Endodermal cell (in vitro differentiated cells): ENCODE measurements around the gene KIF16B. TPM values are rescaled to one million over a fixed set of nuclear protein-coding genes. Genes with fewer than 3 reads are reported as not detected.

Source experiments
- DNase-seq: peaks from one replicate; pipeline ENCODE4 v3.0.0-alpha.2; 2017
- H3K27ac ChIP-seq: 2 replicates; pipeline ENCODE4 v1.5.1; 2013; ENCODE audit warnings: mild to moderate bottlenecking, low read depth, low read length, moderate library complexity
- H3K27me3 ChIP-seq: 2 replicates; pipeline ENCODE4 v1.6.1; 2013; ENCODE audit warnings: mild to moderate bottlenecking, low read length, moderate library complexity; ENCODE audit not compliant: insufficient read depth, control insufficient read depth, poor library complexity, severe bottlenecking
- H3K36me3 ChIP-seq: 2 replicates; pipeline ENCODE4 v1.7.0; 2013; ENCODE audit warnings: mild to moderate bottlenecking, low read length, moderate library complexity; ENCODE audit not compliant: control insufficient read depth, insufficient read depth
- H3K4me1 ChIP-seq: one replicate; pipeline ENCODE4 v1.7.0; 2013; ENCODE audit warnings: low read length; ENCODE audit not compliant: control insufficient read depth, insufficient read depth
- H3K4me3 ChIP-seq: 2 replicates; pipeline ENCODE4 v1.5.1; 2013; ENCODE audit warnings: mild to moderate bottlenecking, low read length, moderate library complexity
- H3K9ac ChIP-seq: 2 replicates; pipeline ENCODE4 v1.6.1; 2013; ENCODE audit warnings: mild to moderate bottlenecking, low read length, moderate library complexity; ENCODE audit not compliant: poor library complexity, severe bottlenecking; ENCODE audit errors: extremely low read depth
- H3K9me3 ChIP-seq: 2 replicates; pipeline ENCODE4 v1.6.1; 2013; ENCODE audit warnings: mild to moderate bottlenecking, low read length, moderate library complexity; ENCODE audit not compliant: control insufficient read depth
- H3K27ac Mint-ChIP-seq: 2 replicates; pipeline ENCODE4 v1.8.0; 2020; ENCODE audit warnings: mixed read lengths
- H3K27me3 Mint-ChIP-seq: 2 replicates; pipeline ENCODE4 v1.8.0; 2021; ENCODE audit warnings: mild to moderate bottlenecking, mixed read lengths; ENCODE audit not compliant: insufficient read depth
- H3K36me3 Mint-ChIP-seq: 2 replicates; pipeline ENCODE4 v1.8.0; 2020; ENCODE audit warnings: low read depth, mixed read lengths
- H3K4me1 Mint-ChIP-seq: 2 replicates; pipeline ENCODE4 v1.8.0; 2020; ENCODE audit warnings: mixed read lengths
- H3K4me3 Mint-ChIP-seq: 2 replicates; pipeline ENCODE4 v1.8.0; 2020; ENCODE audit warnings: mild to moderate bottlenecking, moderate library complexity, mixed read lengths
- H3K9me3 Mint-ChIP-seq: 2 replicates; pipeline ENCODE4 v1.8.0; 2020; ENCODE audit warnings: mild to moderate bottlenecking, mixed read lengths
- WGBS, 2 experiments: methylation state at CpG; one replicate each; pipeline versions ENCODE4 v1.1.5 to v1.1.7; 2013; ENCODE audit warnings: missing lambda C conversion rate in 2 of 2, mixed read lengths in 1 of 2; ENCODE audit not compliant: insufficient coverage in 1 of 2, insufficient read length in 1 of 2; 5-methylcytosine and 5-hydroxymethylcytosine counted together
- total RNA-seq, 2 donors: library from RNA; stranded (reverse); fragmentation: NEBNext Ultra II Directional in 1 of 2; extraction: Animal tissue kit (Norgen Biotek cat#: 25700) in 1 of 2; gene quantifications; 2 replicates in 1 of 2; 3 replicates in 1 of 2; pipeline ENCODE4 v1.2.1, GENCODE V29; 2021
- TF ChIP-seq, protein P1 (sequence below): fragments of 200-600 bp; sonication (generic); conservative IDR thresholded peaks from 2 replicates; pipeline ENCODE4 v1.5.0; 2021; ENCODE audit warnings: antibody characterized with exemption, mild to moderate bottlenecking

The KIF16B gene
- total RNA-seq, 2 donors from 2014 or later = 17.3 to 18.8 TPM

DNA sequence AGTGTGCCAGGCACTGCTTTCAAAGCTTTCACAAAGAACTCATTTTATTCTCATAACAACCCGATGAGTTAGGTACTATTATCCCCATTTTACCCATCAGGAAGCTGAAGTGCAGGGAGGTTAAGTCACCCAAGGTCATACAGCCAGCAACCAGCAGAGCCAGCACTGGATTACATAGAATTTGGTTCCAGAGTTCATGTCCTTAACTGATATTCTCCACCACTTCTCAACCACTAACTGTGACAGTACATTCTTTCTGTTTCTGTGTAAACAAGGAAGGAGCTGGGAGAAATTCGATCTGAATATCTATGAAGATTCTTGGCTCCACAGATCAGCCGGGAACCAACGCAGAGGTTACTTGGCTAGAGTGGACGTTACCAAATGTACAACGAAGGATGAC is 98.0 kb downstream of the KIF16B start:
- no peak overlapping the region for H3K4me3 ChIP-seq
- H3K27me3 ChIP-seq = no peaks in the 10 kb centered on the region
- WGBS, 2 experiments = 91% methylated on average over 4 to 6 of the region's 6 CpGs
- TF ChIP-seq, protein P1, sequence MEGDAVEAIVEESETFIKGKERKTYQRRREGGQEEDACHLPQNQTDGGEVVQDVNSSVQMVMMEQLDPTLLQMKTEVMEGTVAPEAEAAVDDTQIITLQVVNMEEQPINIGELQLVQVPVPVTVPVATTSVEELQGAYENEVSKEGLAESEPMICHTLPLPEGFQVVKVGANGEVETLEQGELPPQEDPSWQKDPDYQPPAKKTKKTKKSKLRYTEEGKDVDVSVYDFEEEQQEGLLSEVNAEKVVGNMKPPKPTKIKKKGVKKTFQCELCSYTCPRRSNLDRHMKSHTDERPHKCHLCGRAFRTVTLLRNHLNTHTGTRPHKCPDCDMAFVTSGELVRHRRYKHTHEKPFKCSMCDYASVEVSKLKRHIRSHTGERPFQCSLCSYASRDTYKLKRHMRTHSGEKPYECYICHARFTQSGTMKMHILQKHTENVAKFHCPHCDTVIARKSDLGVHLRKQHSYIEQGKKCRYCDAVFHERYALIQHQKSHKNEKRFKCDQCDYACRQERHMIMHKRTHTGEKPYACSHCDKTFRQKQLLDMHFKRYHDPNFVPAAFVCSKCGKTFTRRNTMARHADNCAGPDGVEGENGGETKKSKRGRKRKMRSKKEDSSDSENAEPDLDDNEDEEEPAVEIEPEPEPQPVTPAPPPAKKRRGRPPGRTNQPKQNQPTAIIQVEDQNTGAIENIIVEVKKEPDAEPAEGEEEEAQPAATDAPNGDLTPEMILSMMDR = no peak
- no peak overlapping the region for H3K9ac ChIP-seq
- DNase-seq = no peak
- H3K9me3 ChIP-seq = no peaks in the 10 kb centered on the region
- H3K36me3 ChIP-seq = no peaks in the 10 kb centered on the region
- H3K27ac ChIP-seq = no peak overlapping the region
- no peaks in the 10 kb centered on the region for H3K27me3 Mint-ChIP-seq
- peaks cover 19% of the 10 kb centered on the region for H3K36me3 Mint-ChIP-seq
- peaks cover 2% of the 10 kb centered on the region for H3K4me1 ChIP-seq
- H3K27ac Mint-ChIP-seq = no peak overlapping the region
- no peaks in the 10 kb centered on the region for H3K9me3 Mint-ChIP-seq
- peaks cover 12% of the 10 kb centered on the region for H3K4me1 Mint-ChIP-seq
- no peak overlapping the region for H3K4me3 Mint-ChIP-seq

DNA sequence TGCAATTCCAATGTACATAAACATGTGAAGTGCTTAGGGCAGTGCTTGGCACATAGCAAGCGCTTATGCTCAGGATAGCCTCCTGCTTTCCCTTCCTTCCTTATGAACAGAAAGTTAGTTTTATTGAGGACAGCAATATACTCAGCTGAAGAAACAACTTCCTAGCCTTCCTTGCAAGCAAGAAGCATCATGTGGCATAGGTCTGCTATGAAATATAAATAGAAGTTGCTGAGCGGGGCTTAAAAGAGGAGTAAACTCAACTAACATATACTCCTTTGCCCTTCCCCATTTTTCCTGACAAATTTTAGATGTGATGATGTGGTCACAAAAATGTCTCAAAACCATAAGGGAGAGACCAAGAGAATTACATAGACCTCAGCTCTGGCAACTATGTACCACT is 98.9 kb downstream of the KIF16B start:
- Mint-ChIP-seq H3K9me3 (no peaks in the 10 kb centered on the region), H3K36me3 (peaks cover 22% of the 10 kb centered on the region), H3K27ac (no peak overlapping the region), H3K27me3 (no peaks in the 10 kb centered on the region), H3K4me3 (no peak overlapping the region), H3K4me1 (peaks cover 12% of the 10 kb centered on the region)
- Histone ChIP-seq H3K9ac (no peak overlapping the region), H3K4me1 (peaks cover 2% of the 10 kb centered on the region), H3K36me3 (no peaks in the 10 kb centered on the region), H3K9me3 (no peaks in the 10 kb centered on the region), H3K27ac (no peak overlapping the region), H3K27me3 (no peaks in the 10 kb centered on the region), H3K4me3 (no peak overlapping the region)
- TF ChIP-seq, protein P1 = no peak
- DNase-seq = no peak
- 100% methylated on average over 1 of the region's 2 CpGs; no CpG with 5 or more reads in 1 of the 2 experiments for WGBS, 2 experiments

DNA sequence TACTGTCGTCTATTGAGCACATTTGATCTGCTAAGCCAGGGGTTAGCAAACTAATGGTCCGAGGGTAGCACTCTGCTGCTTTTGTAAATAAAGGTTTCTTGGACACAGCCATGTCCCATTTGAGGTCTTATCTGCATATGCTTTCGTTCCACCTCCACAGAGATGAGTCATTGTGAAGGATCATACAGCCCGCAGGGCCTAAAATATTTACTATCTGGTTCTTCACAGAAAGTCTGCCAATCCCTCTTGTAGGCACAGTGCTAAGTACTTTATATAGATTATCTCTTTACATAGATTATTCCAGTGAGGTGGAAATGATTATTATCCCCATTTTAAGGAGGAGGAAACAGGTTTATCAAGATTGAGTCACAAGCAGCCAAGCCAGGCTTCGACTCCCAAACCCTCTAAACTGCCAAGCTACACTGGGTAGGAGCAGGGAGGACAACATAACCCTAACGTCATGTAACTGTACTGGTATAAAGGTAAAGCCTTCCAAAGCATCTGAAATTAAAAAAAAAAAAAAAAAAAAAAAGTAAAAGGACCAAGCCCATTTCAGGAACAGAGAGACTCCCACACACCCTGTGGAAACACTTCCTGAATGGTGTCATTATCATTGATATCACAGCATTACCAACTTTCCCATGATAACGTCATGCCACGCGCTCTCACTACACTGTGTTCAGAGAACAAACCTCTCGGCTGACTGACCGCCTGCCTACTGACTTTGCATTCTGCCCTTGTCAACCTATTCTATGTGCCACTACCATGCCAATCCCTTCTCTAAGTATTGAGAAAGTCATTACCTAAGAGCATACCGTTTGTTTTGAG is 101.0 kb downstream of the KIF16B start:
- Mint-ChIP-seq H3K36me3 (peaks cover 19% of the 10 kb centered on the region), H3K4me3 (no peak overlapping the region), H3K27ac (no peak overlapping the region), H3K4me1 (peaks cover 5% of the 10 kb centered on the region), H3K9me3 (no peaks in the 10 kb centered on the region), H3K27me3 (no peaks in the 10 kb centered on the region)
- Histone ChIP-seq H3K4me1 (no peaks in the 10 kb centered on the region), H3K27me3 (no peaks in the 10 kb centered on the region), H3K9ac (no peak overlapping the region), H3K4me3 (no peak overlapping the region), H3K36me3 (no peaks in the 10 kb centered on the region), H3K27ac (no peak overlapping the region), H3K9me3 (no peaks in the 10 kb centered on the region)
- TF ChIP-seq, protein P1 = no peak
- WGBS, 2 experiments = 92 to 100% methylated on average over 7 to 11 of the region's 12 CpGs
- DNase-seq = no peak
